HG02852 (cell line): Measurements from ENCODE around the gene AKT1.
"Not testable (repeated sequence)": the region's sequence is repeated elsewhere in the genome, so short reads cannot be mapped to it uniquely, and the experiment has no call there.

Experiments used
- ATAC-seq: cut with Tn5 transposase; IDR thresholded peaks from one replicate; pipeline ENCODE4 v1.9.1; 2021; ENCODE audit warnings: mild to moderate bottlenecking, moderate library complexity; ENCODE audit not compliant: unreplicated experiment

The AKT1 gene

DNA sequence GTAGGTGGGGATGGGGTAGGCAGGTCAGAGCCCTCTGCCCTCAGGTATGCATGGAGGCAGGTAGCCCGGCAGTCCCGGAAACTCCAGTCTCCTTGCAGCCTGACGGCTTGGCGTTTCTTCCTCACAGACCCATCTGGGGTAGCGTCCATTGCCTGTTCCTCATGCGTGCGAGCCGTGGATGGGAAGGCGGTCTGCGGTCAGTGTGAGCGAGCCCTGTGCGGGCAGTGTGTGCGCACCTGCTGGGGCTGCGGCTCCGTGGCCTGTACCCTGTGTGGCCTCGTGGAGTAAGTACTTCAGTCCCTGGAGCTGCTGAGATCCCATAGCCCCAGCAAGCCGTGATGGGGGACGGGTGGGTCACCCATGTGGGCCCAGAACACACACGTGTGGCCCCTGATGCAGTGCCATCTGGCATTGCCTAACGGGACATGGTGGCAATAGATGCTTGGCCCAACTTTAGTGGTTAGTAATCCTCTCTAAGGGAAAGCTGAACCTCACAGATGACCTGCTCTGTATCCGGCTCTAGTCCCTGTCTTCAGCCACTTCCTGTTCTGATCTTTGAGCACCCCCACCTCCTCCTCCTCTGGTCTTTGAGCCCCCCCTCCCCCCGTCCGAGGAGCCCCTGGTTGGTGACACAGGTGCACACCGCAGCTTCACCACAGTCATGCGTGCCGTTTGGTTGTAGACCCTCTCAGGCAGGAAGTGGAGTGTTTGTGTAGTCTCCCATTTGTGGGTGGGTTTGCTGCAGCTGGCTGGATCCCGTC, 38.9 kb downstream of the AKT1 start:
- no peak for ATAC-seq

DNA sequence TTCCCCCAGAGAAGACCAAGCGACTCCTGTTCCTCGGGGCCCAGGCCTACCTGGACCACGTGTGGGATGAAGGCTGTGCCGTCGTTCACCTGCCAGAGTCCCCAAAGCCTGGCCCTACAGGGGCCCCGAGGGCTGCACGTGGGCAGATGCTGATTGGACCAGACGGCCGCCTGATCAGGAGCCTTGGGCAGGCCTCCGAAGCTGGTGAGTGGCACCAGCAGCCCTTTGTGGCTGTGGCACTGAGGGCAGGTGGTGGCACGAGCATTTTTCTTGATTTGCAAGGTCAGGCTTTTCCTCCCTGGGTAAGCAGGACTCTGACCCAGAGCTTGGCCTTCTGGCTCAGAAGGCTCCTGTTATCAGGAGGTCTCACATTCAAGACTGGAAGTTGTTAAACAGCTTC, 39.9 kb downstream of the AKT1 start:
- ATAC-seq = no peak

DNA sequence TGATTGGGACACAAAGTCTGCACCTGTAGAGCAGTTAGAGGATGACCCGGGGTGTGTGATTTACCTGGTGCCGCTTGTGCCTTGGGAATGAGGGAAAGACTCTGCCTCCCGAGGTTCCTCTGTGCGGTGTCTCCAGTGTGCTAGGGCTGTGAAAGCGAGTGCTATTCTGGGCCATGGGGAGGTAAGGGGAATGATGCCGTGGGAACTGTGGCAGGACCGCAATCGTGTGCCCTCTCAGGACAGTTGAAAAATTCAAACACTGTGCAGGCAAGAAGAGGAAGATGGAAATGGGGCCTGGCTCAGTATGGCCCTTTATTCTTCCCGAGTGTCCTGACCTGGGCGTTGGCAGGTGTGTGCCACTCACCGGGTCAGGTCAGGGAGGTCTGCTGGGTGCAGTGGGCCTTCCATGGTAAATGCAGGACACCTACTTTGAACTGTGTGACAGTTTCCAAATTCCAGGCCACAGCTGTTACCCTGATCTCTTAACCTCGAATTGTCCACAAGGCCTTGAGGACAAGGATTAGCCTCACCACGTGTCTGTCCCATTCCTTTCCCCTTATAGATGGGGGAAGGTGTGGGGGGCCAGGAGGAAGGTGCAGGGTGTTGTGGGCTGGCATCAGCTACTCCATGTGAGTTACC, 41.2 kb downstream of the AKT1 start:
- ATAC-seq = no peak

DNA sequence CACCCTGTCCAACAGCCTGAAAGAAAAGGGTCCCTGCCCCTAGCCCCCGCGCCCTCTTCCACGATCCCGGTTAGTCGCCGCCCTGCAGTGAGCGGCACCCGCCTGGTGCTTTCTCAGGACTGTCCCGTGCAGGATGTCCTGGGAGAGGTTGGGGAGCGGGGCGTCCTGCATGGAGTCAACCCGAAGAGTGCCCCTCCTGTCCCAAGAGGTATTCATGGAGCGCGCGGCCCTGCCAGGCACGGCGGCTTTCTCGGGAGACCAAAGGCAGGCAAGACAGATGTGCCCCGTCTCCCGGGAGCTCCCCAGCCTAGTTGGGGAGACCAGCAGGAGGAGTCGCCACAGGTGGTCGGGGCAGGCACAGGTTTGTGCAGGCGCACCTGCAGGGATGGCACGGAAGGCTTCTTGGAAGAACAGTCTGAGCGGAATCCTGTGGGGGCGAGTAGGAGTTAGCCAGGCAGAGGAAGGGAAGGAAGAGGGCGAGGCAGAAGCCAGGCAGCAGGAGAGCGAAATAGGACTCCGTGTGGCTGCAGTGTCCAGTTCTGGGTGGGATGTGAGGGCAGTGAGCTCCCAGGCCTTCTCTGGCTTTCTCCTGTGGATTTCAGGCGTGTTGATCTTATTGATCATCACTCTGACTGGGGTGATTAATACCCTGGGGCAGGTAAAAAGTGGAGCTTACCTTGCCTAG, 41.9 kb downstream of the AKT1 start:
- no peak for ATAC-seq

DNA sequence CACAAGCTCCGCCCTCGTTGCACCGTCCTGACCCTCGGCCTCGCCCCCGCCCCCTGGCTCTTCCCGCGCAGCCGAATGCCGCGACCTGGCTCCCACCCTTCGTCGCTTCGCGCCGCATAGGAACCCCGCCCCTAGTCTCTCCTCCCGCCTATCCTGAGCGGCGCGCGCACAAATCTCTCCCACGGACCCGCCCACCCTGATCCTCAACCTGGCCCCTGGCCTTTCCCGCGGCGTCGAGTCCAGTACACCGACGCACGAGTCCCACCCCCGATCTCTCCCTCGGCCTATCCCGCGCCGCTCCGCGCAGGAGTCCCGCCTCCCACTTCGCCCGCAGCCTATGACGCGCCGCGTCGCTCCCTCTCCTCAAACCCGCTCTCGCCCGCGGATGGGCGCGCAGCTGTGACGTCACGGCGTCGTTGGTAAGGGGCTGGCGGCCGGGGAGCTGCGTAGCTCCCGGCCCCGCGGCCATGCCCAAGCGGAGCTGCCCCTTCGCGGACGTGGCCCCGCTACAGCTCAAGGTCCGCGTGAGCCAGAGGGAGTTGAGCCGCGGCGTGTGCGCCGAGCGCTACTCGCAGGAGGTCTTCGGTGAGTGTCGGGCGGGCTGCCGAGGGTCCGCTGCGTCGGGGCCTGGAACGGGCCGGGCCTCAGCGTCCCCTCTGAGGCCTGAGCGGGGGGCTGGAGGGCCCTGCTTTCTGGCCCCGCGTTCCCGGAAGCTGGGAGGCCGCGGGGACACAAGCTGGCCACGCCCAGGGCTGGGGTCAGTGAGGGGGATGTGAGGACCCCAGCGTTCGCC, 42.6 kb downstream of the AKT1 start, which contains the start of gene SIVA1:
Gene SIVA1, plus strand, starts transcription at position 413 of the 793 bp plus-strand sequence. Its CDS starts 55 bp downstream, at position 468.
- ATAC-seq = peak; percentile 84

DNA sequence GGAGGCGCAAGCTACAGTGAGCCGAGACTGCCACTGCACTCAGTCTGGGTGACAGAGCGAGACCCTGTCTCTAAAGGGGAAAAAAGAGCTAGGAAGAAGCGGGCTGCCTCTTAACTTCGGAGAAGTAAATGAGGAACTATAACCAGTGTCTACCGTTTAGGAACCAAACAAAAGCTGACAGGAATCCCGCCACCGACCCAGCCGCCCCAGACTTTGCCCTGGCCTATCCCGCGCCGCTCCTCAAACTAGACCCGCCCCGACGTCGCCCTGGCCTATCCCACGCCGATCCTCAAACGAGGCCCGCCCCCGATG, 43.2 kb downstream of the AKT1 start:
- ATAC-seq = no peak

DNA sequence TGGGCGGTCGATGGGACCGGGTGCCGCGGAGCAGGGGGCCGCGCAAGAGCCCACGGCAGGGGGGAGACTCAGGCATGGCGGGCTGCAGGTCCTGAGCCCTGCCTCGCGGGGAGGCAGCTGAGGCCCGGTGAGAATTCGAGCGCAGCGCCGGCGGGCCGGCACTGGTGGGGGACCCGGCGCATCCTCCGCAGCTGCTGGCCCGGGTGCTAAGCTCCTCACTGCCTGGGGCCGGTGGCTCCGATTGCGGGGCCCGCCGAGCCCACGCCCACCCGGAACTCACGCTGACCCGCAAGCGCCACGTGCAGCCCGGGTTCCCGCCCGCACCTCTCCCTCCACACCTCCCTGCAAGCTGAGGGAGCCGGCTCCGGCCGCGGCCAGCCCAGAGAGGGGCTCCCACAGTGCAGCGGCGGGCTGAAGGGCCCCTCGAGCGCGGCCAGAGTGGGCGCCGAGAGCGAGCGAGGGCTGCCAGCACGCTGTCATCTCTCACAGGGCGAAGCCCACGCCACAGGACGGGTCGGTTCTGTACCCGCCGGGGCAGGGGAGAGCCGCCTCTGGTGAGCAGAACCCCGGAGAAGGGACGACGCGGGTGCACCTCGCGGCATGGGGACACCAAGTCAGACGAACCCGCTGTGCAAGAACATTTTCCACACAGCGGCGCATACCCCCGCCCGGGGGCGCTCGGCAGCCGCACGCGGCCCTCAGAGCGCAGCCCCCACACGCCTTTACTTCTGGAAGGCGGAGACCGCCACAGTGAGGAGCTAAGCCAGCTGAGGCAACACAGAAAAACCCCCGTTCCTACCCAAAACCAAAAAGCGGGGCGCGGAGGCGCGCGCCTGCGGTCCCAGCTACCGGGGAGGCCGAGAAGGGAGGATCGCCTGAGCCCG, 43.8 kb downstream of the AKT1 start:
- ATAC-seq = no peak

DNA sequence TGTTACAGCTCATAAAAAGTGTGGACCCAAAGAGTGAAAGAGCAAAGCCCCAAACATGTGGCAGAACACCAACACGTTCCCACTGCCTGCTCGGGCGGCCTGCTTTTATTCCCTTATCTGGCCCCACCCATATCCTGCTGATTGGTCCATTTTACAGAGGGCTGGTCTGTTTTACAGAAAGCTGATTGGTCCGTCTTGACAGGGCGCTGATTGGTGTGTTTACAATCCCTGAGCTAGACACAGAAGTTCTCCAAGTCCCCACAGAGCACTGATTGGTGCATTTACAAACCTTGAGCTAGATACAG, 44.8 kb downstream of the AKT1 start:
- ATAC-seq = not testable (repeated sequence)

DNA sequence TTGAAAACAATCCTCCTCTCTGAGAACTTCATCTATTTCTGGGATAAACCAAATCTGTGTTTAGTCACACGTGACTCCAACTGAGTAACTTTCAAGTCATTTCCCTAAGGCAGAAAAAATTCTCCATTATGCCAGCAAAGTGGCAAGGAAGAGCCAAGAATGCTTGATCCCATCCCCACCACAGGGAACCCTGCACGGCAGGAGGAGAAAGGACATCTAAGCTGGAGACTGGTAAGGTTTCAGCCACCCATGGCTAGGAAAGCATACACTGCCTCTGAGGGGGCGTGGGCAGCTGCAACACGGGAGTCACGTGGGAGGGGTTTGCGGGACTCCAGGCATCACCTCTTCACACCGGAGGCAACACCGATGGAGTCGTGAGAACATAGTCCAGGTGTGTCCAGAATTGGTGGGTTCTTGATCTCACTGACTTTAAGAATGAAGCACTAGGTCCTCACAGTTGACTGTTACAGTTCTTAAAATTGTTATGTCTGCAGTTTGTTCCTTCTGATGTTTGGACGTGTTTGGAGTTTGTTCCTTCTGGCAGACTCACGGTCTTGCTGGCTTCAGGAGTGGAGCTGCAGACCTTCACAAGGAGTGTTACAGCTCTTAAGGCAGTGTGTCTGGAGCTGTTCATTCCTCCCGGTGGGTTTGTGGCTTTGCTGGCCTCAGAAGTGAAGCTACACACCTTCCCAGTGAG, 45.3 kb downstream of the AKT1 start:
- ATAC-seq = no peak

DNA sequence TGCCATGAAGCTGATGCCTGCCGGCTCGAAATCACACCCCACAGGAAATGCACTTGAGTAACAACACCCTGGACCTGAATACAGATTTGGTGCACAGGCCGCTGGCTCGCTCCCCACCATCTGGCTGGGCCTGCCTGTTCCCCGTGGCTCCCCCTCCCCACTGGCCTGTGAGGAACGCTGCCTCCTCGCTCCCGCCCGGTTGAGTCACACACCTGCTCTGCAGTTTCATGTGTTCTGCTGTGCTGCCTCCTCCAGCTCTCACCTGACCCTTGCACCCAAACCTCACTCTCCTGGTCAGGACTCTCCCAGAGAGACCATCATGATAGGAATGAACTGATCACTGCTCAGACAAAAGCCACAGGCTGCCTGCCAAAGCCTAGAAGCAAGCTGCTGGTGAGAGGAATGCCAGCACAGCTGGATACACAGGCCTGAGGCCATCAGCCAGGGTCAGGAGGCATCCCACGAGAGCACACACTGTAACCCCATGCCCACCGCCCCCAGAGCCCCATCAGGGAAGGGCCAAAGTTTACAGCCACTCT, 46.4 kb downstream of the AKT1 start:
- no peak for ATAC-seq

DNA sequence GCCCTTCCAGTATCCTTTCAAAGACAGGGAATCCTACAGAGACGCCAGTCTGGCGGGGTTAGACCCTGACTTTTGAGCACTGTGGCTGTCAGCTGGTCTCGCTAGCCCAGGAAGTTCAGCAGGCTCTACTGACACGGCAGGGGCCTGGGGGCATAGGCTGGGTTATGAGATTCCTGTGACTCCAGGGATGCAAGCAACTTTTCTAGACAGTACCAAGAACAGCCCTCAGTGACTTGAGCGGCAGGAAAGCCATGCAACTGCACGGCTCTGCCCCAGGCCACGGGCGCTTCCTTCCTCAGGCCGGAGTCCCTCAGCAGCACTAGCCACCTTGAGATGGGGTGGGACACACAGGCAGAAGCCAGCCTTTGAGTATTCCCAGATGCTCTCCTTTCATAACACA, 47.7 kb downstream of the AKT1 start:
- ATAC-seq = no peak

DNA sequence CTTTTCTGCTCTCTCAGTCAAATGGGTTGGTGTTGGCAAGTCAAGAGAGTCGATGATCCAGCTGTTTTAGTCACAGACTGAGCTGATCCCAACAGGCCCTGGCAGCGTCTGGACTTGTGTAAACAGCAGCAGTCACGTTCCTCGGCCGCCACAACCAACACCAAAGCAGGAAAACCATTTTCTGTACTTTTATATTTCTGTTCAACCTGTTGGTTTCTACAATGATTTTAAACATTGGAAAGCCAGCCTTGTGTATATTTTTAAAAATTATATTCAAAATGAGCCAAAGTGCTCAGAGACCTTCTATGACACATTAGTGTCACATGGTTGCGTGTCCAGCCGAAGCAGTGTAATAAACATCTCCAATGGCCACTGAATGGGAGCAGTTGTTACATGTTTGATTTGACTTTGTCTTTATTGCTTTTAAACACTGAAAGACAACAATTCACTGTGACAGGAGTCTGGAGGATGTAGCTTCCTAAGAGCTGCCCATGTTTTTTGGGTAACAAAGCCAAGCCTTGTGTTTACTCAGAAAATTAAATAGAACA, 48.5 kb downstream of the AKT1 start:
- no peak for ATAC-seq

DNA sequence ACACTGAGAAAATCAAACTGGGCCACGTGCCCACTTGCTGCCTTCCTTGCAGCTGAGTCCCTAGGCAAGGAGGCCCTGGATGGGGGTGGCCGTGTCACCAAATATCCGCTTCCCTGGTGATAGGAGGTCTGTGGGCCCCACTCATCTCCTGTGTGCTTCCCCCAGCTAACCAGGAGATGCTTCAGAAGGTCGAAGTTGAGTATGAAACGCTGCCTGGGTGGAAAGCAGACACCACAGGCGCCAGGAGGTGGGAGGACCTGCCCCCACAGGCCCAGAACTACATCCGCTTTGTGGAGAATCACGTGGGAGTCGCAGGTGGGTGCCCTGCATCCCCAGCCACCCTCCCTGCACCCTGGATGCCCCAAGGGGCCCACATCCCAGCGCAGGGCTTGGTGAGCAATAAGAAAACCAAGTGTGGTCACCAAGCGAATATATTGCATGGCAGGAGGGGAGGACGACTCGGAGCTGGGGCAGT, 49.4 kb downstream of the AKT1 start:
- ATAC-seq = no peak

DNA sequence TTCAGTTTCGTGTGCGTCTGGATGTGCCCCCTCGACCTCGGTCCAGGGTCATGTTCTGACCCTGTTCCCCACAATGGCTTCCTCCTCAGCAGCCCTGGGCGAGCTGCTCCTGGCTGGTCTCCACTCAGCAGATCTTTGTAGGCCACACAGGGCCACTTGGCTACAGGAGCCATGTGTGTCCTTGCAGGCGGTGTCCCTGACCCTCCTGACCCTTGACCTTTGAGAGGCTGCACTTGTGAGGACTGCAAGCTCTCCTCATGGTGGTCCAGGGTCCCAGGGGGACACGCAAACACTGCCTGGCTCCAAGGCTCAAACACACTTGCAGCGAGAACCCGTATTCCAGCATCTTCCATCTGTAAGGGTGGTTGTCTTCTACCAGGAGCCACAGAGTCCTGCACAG, 50.1 kb downstream of the AKT1 start:
- no peak for ATAC-seq

DNA sequence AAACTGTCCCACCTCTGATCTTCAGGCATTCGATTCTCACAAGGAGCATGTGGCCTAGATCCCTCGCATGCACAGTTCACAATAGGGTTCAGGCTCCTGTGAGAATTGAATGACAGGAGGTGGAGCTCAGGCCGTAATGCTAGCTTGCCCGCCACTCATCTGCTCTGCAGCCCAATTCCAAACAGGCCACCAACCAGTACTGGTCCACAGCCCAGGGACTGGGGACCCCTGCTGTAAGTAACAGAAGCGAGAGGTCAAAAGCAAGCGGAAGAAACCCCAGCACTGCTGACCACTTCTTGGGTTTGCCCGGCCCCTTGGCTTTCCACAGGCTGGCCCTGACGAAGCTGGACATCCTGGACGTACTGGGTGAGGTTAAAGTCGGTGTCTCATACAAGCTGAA, 51.1 kb downstream of the AKT1 start:
- ATAC-seq = no peak

DNA sequence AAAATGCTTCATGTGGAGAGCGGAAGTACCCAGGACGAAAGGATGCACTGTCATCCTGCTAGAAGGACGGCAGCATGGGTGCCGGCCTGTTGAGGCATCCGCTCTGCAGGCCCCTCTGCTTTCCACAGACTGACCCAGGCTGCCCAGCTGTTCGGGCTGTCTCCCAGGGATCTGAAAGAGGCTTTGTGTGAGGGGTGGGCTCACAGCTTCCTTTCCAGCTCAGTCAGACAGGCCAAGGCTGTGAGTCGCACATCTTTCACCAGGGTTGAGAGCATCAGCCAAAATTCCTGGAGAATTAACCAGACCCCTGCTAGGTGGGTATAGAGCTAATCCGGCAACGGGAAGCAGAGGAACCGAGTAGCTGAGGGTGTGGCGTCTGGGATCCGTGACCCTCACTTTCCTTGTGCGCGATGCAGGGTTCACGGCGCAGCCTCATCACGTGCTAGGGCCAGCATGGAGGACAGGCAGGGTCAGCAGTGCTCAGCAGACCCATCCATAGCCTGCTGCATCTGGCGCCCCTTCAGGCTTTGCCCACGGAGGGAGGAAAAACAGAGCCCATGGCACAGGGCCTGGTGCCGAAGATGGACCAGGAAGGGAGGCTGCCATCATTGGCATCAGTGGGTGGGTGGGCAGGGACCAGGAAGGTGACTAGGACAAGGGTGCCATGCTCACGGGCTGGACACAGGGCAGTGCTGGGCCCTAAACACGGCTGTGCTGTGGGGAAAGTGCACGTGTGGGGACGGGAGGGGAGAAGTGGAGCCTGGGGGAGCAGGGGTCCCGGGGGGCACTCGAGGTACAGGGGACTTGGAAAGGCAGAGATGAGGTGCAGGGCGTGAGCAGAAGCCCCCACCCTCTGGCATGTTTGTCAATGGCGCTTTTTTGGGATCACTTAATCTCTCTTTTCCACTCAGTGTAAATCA, 51.8 kb downstream of the AKT1 start:
- no peak for ATAC-seq

DNA sequence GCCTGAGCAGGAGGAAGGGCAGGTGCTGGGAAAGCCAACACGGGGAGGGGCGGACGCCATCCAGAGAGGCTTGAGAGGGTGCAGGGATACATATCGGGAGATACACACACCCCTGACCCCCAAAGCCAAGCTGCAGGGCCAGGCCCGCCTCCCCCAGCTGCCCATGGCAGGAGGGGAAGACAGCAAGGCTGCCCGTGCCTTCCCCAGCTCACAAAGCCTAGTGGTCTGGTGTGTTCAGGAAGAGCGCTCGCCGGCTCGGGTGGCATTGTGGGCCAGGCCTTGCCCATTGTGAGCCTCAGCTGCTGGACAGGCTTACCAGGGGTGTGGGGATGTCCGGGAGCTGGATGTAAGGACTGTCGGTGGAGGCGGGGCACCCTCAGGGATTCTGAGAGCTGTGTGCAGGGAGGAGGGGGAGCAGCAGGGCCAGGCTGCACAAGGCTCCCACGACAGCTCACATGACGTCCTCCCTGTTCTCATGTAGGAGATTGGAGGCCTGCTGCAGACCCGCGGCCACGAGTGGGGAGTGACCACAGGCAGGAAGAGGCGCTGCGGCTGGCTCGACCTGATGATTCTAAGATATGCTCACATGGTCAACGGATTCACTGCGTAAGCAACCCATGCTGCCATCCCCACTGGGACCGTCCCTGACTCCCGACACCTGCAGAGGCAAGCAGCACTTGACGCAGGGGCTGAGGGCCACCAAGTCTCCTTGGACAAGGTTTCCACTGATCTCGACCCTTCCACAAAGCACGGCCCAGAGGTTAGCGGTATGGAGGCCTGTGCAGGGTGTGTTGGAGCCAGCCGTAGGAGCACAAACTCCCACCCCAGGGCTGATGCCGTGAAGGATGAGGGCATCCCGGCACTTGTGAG, 52.7 kb downstream of the AKT1 start:
- ATAC-seq = no peak
